H9 (cell line): ENCODE measurements around the gene NKD1. TPM values are rescaled to one million over a fixed set of nuclear protein-coding genes. Genes with fewer than 3 reads are reported as not detected.

Experiments
- DNase-seq: peaks from one replicate; pipeline ENCODE4 v3.0.0-alpha.2; 2017
- H2AFZ ChIP-seq: one replicate; pipeline ENCODE4 v1.6.1; 2013; ENCODE audit warnings: mild to moderate bottlenecking, low read length, control low read depth, moderate library complexity
- H2AK5ac ChIP-seq: 2 replicates; pipeline ENCODE4 v1.6.1; 2013; ENCODE audit warnings: low read length, control low read depth, mixed read lengths; ENCODE audit not compliant: insufficient read length
- H2BK120ac ChIP-seq: one replicate; pipeline ENCODE4 v1.6.1; 2013; ENCODE audit warnings: low read depth, mild to moderate bottlenecking, low read length, control low read depth, inconsistent platforms; ENCODE audit not compliant: poor library complexity, severe bottlenecking
- H2BK12ac ChIP-seq: 2 replicates; pipeline ENCODE4 v1.6.1; 2013; ENCODE audit warnings: low read length, control low read depth, mixed read lengths, low read depth; ENCODE audit not compliant: insufficient read length
- H2BK15ac ChIP-seq: 2 replicates; pipeline ENCODE4 v1.6.1; 2013; ENCODE audit warnings: low read depth, low read length, control low read depth
- H2BK20ac ChIP-seq: one replicate; pipeline ENCODE4 v1.6.1; 2013; ENCODE audit warnings: low read depth, mild to moderate bottlenecking, low read length, control low read depth, inconsistent platforms; ENCODE audit not compliant: poor library complexity, severe bottlenecking
- H2BK5ac ChIP-seq: 2 replicates; pipeline ENCODE4 v1.6.1; 2013; ENCODE audit warnings: low read length, control low read depth, mixed read lengths; ENCODE audit not compliant: insufficient read length
- H3K14ac ChIP-seq: 2 replicates; pipeline ENCODE4 v1.6.1; 2013; ENCODE audit warnings: low read length, control low read depth; ENCODE audit not compliant: insufficient read depth
- H3K18ac ChIP-seq: 2 replicates; pipeline ENCODE4 v1.6.1; 2013; ENCODE audit warnings: low read depth, mild to moderate bottlenecking, mixed read lengths, low read length, control low read depth; ENCODE audit not compliant: insufficient read length
- H3K23ac ChIP-seq: 2 replicates; pipeline ENCODE4 v1.6.1; 2013; ENCODE audit warnings: low read length, control low read depth, mixed read lengths, low read depth; ENCODE audit not compliant: insufficient read length
- H3K23me2 ChIP-seq: 2 replicates; pipeline ENCODE4 v1.6.1; 2013; ENCODE audit warnings: low read depth, mild to moderate bottlenecking, mixed read lengths, low read length, control low read depth; ENCODE audit not compliant: insufficient read length, poor library complexity, severe bottlenecking
- H3K27ac ChIP-seq: 2 replicates; pipeline ENCODE4 v1.5.1; 2013; ENCODE audit warnings: low read length, control low read depth, mixed read lengths, low read depth; ENCODE audit not compliant: insufficient read length
- H3K27me3 ChIP-seq: 2 replicates; pipeline ENCODE4 v1.6.1; 2013; ENCODE audit warnings: low read length, control low read depth, inconsistent platforms; ENCODE audit not compliant: insufficient read depth
- H3K4ac ChIP-seq: 2 replicates; pipeline ENCODE4 v1.6.1; 2013; ENCODE audit warnings: low read depth, mild to moderate bottlenecking, control low read depth, inconsistent platforms, low read length, moderate library complexity
- H3K4me1 ChIP-seq: 2 replicates; pipeline ENCODE4 v1.6.1; 2013; ENCODE audit warnings: low read length, control low read depth, inconsistent platforms; ENCODE audit not compliant: insufficient read depth
- H3K4me2 ChIP-seq: 2 replicates; pipeline ENCODE4 v1.6.1; 2013; ENCODE audit warnings: low read length, control low read depth, mixed read lengths; ENCODE audit not compliant: insufficient read length, insufficient read depth
- H3K56ac ChIP-seq: 2 replicates; pipeline ENCODE4 v1.6.1; 2013; ENCODE audit warnings: low read depth, mild to moderate bottlenecking, mixed read lengths, low read length, control low read depth; ENCODE audit not compliant: insufficient read length
- H3K79me1 ChIP-seq: 2 replicates; pipeline ENCODE4 v1.6.1; 2013; ENCODE audit warnings: low read depth, mild to moderate bottlenecking, moderate library complexity, low read length, control low read depth, inconsistent platforms; ENCODE audit not compliant: insufficient read depth, poor library complexity, severe bottlenecking
- H3K79me2 ChIP-seq: 2 replicates; pipeline ENCODE4 v1.6.1; 2013; ENCODE audit warnings: low read length, control low read depth, inconsistent platforms; ENCODE audit not compliant: insufficient read depth
- H3K9ac ChIP-seq: 2 replicates; pipeline ENCODE4 v1.6.1; 2013; ENCODE audit warnings: low read length, control low read depth, mixed read lengths; ENCODE audit not compliant: insufficient read length; ENCODE audit errors: extremely low read depth
- H3K9me3 ChIP-seq: one replicate; pipeline ENCODE4 v1.6.1; 2013; ENCODE audit warnings: low read depth, low read length, inconsistent platforms; ENCODE audit not compliant: control insufficient read depth
- H3T11ph ChIP-seq: one replicate; pipeline ENCODE4 v1.6.1; 2013; ENCODE audit warnings: mild to moderate bottlenecking, low read length, control low read depth, inconsistent platforms
- H4K20me1 ChIP-seq: one replicate; pipeline ENCODE4 v1.6.1; 2013; ENCODE audit not compliant: control insufficient read depth, insufficient read length, insufficient read depth
- H4K5ac ChIP-seq: 2 replicates; pipeline ENCODE4 v1.6.1; 2013; ENCODE audit warnings: low read depth, mild to moderate bottlenecking, mixed read lengths, low read length, control low read depth; ENCODE audit not compliant: insufficient read length
- H4K8ac ChIP-seq: replicated peaks from 2 replicates; pipeline ENCODE4 v1.6.1; 2013; ENCODE audit warnings: low read length, control low read depth, mixed read lengths, low read depth; ENCODE audit not compliant: insufficient read length
- H4K91ac ChIP-seq: 2 replicates; pipeline ENCODE4 v1.6.1; 2013; ENCODE audit warnings: low read depth, mild to moderate bottlenecking, moderate library complexity, mixed read lengths, low read length, control low read depth; ENCODE audit not compliant: insufficient read length
- H3K27ac Mint-ChIP-seq, 3 experiments: 2 replicates in 2 of 3; 3 replicates in 1 of 3; pipeline ENCODE4 v1.8.0; 2020 to 2021; ENCODE audit warnings: mixed read lengths in 3 of 3, mild to moderate bottlenecking in 1 of 3, moderate library complexity in 1 of 3
- H3K27me3 Mint-ChIP-seq: 2 replicates; pipeline ENCODE4 v1.8.0; 2021; ENCODE audit warnings: low read depth, mild to moderate bottlenecking, moderate library complexity, mixed read lengths
- H3K36me3 Mint-ChIP-seq, 3 experiments: 2 replicates in 2 of 3; 3 replicates in 1 of 3; pipeline ENCODE4 v1.8.0; 2020 to 2021; ENCODE audit warnings: low read depth in 3 of 3, mixed read lengths in 3 of 3; ENCODE audit not compliant: insufficient read depth in 1 of 3
- H3K4me1 Mint-ChIP-seq, 2 experiments: 2 replicates each; pipeline ENCODE4 v1.8.0; 2020; ENCODE audit warnings: mixed read lengths in 2 of 2
- H3K4me3 Mint-ChIP-seq, 2 experiments: 2 replicates in 1 of 2; 3 replicates in 1 of 2; pipeline ENCODE4 v1.8.0; 2020 to 2021; ENCODE audit warnings: mild to moderate bottlenecking in 2 of 2, mixed read lengths in 2 of 2, moderate library complexity in 1 of 2
- H3K9me3 Mint-ChIP-seq, 2 experiments: 2 replicates in 1 of 2; 3 replicates in 1 of 2; pipeline ENCODE4 v1.8.0; 2020; ENCODE audit warnings: mild to moderate bottlenecking in 2 of 2, mixed read lengths in 2 of 2, moderate library complexity in 1 of 2
- CTCF ChIP-seq: fragments of 200-600 bp; sonication (generic); conservative IDR thresholded peaks from 3 replicates; pipeline ENCODE4 v1.8.0; 2021; ENCODE audit warnings: antibody characterized with exemption, mild to moderate bottlenecking
- WGBS: extraction: QIAGEN DNeasy Blood & Tissue Kit; methylation state at CpG from one replicate; pipeline ENCODE4 v1.1.7; 2013; ENCODE audit warnings: missing lambda C conversion rate, low lambda C conversion rate, mixed read lengths; ENCODE audit not compliant: insufficient read length; ENCODE audit errors: extremely low coverage; 5-methylcytosine and 5-hydroxymethylcytosine counted together
- total RNA-seq: library from RNA; stranded (reverse); gene quantifications from 2 replicates; pipeline ENCODE4 v1.2.1, GENCODE V29; 2021

NKD1 gene
- total RNA-seq, 1 experiment from 2014 or later = 1.9 TPM

DNA sequence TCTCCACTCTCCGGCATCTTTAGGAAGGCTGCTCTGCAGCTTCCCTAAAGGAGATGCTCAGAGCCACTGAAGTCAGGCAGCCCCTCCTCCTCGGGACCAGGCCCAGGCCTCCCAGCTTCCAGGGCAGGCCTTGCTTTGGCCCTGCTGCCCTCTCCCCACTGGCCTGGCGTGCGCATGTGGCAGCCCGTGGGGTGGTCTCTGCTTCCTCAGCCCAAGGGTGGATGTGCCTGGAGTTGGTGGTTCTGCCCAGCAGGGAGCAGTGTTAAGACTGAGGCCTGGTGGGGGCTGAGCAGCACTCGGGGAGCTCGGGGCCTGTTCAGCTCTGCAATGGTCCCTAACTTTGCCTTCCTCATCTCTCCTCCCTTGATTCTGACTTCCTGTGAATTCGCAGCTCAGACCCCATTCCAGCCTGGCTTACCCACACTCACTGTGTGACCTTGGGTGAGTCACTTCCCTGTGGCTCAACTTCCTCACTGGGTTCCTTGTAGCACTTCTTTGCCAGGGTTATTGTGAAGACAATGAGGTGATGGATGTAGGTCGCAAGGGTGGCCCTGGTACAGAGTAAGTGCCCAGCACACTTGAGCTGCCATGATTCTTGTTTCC lies 63.2 kb downstream of the NKD1 start:
- H3K23ac ChIP-seq = no peak overlapping the region
- no peaks in the 10 kb centered on the region for H3K4me1 ChIP-seq
- Mint-ChIP-seq H3K9me3 (no peaks in the 10 kb centered on the region), H3K4me3 (no peak overlapping the region; a peak in 1 of 5 replicates), H3K36me3 (no peaks in the 10 kb centered on the region; a peak in 1 of 7 replicates), H3K27me3 (peaks cover 35% of the 10 kb centered on the region), H3K27ac (no peak overlapping the region; a peak in 1 of 7 replicates), H3K4me1 (peaks cover 36 to 41% of the 10 kb centered on the region in 2 experiments)
- no peak for DNase-seq
- no peak overlapping the region for H2AK5ac ChIP-seq
- H3K79me2 ChIP-seq = no peaks in the 10 kb centered on the region
- H3K14ac ChIP-seq = no peak overlapping the region
- no peak overlapping the region for H4K8ac ChIP-seq
- no CpG with 5 or more reads among the region's 9 CpGs for WGBS
- no peak overlapping the region for H3K18ac ChIP-seq
- H2AFZ ChIP-seq = no peak overlapping the region
- H3T11ph ChIP-seq = no peak overlapping the region
- no peak overlapping the region for H2BK12ac ChIP-seq
- H3K9me3 ChIP-seq = no peaks in the 10 kb centered on the region
- no peak overlapping the region for H3K9ac ChIP-seq
- H3K27ac ChIP-seq = no peak overlapping the region
- no peaks in the 10 kb centered on the region for H3K27me3 ChIP-seq
- no peak overlapping the region for H2BK15ac ChIP-seq
- no peaks in the 10 kb centered on the region for H3K23me2 ChIP-seq
- H2BK5ac ChIP-seq = no peak overlapping the region
- no peak overlapping the region for H4K5ac ChIP-seq
- no peak overlapping the region for H4K91ac ChIP-seq
- H4K20me1 ChIP-seq = no peaks in the 10 kb centered on the region
- no peaks in the 10 kb centered on the region for H3K79me1 ChIP-seq
- TF ChIP-seq CTCF = no peak
- no peak overlapping the region for H2BK20ac ChIP-seq
- H2BK120ac ChIP-seq = no peak overlapping the region
- no peak overlapping the region for H3K4ac ChIP-seq
- H3K56ac ChIP-seq = no peak overlapping the region
- H3K4me2 ChIP-seq = no peak overlapping the region
